ENCODE measurements around the gene KSR2. TPM values are rescaled to one million over a fixed set of nuclear protein-coding genes. Genes with fewer than 3 reads are reported as not detected.

Gene KSR2
- total RNA-seq, 1 experiment from 2014 or later: 1.3 TPM

DNA sequence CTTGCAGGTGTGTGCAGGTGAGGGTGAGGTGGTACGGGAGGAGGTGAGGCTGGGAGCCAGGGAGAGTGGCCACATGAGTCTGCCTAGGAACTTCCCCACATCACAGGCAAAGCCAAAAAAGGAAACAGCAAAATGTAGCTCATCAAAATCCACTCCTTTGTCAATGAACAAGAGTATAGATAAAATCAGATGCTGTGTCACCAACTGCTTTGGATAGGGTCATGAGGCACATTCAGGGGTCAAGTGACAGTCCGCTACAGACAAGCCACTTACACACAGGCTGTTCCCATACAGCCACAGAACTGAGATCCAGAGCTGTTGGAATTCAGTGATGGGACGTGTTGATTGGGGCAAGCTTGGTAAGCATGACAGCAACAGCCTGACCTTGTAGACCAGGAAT lies 507.1 kb downstream of the KSR2 start:
- no peaks in the 10 kb centered on the region for H3K36me3 Mint-ChIP-seq (ENCODE audit: insufficient read depth in 1 of 3, low read depth in 3 of 3)
- Histone ChIP-seq H3K9me3 (ENCODE audit: control insufficient read depth, low read depth, low read length) (no peaks in the 10 kb centered on the region), H4K20me1 (ENCODE audit: control insufficient read depth, insufficient read depth, insufficient read length) (peaks cover 1% of the 10 kb centered on the region), H2BK120ac (ENCODE audit: low read depth, low read length, poor library complexity, severe bottlenecking) (no peak overlapping the region), H3K56ac (ENCODE audit: insufficient read length, low read depth, low read length) (no peak overlapping the region), H3K23me2 (ENCODE audit: insufficient read length, low read depth, low read length, poor library complexity, severe bottlenecking) (no peaks in the 10 kb centered on the region), H3K18ac (ENCODE audit: insufficient read length, low read depth, low read length) (no peak overlapping the region), H2AFZ (ENCODE audit: low read length) (no peak overlapping the region), H3K4me2 (ENCODE audit: insufficient read depth, insufficient read length, low read length) (no peak overlapping the region), H4K8ac (replicated peaks; ENCODE audit: insufficient read length, low read depth, low read length) (no peak overlapping the region), H3K23ac (ENCODE audit: insufficient read length, low read depth, low read length) (no peak overlapping the region), H2BK20ac (ENCODE audit: low read depth, low read length, poor library complexity, severe bottlenecking) (no peak overlapping the region), H4K5ac (ENCODE audit: insufficient read length, low read depth, low read length) (no peak overlapping the region), H2AK5ac (ENCODE audit: insufficient read length, low read length) (no peak overlapping the region), H3K4me1 (ENCODE audit: insufficient read depth, low read length) (no peaks in the 10 kb centered on the region), H3K79me1 (ENCODE audit: insufficient read depth, low read depth, low read length, poor library complexity, severe bottlenecking) (no peaks in the 10 kb centered on the region), H3T11ph (ENCODE audit: low read length) (no peak overlapping the region), H4K91ac (ENCODE audit: insufficient read length, low read depth, low read length) (no peak overlapping the region), H3K27me3 (ENCODE audit: insufficient read depth, low read length) (no peaks in the 10 kb centered on the region), H2BK15ac (ENCODE audit: low read depth, low read length) (no peak overlapping the region), H3K27ac (ENCODE audit: insufficient read length, low read depth, low read length) (no peak overlapping the region), H2BK5ac (ENCODE audit: insufficient read length, low read length) (no peak overlapping the region), H3K4ac (ENCODE audit: low read depth, low read length) (no peak overlapping the region), H3K9ac (ENCODE audit: extremely low read depth, insufficient read length, low read length) (no peak overlapping the region), H2BK12ac (ENCODE audit: insufficient read length, low read depth, low read length) (no peak overlapping the region), H3K14ac (ENCODE audit: insufficient read depth, low read length) (no peak overlapping the region), H3K79me2 (ENCODE audit: insufficient read depth, low read length) (no peaks in the 10 kb centered on the region)
- no peaks in the 10 kb centered on the region; the same call in 1 of the 2 replicates for H3K27me3 Mint-ChIP-seq (ENCODE audit: low read depth)
- H3K27ac Mint-ChIP-seq: no peak overlapping the region; a peak in 1 of 7 replicates
- no CpG with 5 or more reads among the region's 3 CpGs for whole genome bisulfite sequencing (ENCODE audit: extremely low coverage, insufficient read length, low lambda C conversion rate)
- TF ChIP-seq CTCF (conservative IDR thresholded peaks at IDR 0.05): no peak
- no peak for DNase-seq
- H3K9me3 Mint-ChIP-seq: no peaks in the 10 kb centered on the region
- no peaks in the 10 kb centered on the region for H3K4me1 Mint-ChIP-seq
- H3K4me3 Mint-ChIP-seq: no peak overlapping the region

Data from H9 (cell line).